GM19372 (cell line): ENCODE data around the gene MYLK.

Experiments used
- ATAC-seq: cut with Tn5 transposase; IDR thresholded peaks from one replicate; pipeline ENCODE4 v1.9.1; 2021; ENCODE audit warnings: mild to moderate bottlenecking, low read depth, moderate library complexity; ENCODE audit not compliant: unreplicated experiment

The MYLK gene

DNA sequence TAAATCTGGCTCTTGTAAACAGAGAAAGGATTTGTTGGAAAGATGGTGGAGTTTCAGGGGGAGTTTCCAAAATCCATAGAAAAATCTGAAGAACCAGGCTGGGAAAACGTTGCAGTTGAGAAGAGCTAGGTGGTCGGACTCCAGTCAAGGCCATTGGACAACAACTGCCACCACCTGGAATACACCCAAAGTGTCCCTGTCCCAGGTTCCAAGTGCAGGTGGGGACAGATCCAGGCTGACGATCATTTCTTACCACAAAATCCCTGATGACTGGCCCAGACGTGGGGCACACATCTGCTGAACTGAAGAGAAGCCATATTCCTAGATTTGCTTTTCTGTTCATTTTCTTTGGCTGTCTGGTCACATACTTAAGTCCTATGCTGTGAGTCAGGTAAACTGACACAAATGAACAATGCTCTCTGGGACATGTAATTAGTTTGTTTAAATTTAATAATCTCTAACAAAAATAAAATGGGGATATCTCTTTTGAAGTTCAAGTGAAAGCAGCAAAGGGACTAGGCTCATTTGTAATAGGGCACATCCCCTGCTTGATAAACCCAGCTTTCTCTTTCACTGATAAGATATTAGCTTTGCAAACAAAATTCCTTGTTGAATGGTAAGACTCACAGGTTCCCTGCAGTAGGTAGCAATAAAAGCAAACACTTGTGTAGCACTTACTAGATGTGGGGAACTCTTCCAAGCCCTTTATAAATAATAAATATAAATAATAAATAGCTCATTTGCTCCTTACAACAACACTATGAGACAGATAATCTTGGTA is 88.5 kb downstream of the MYLK start:
- ATAC-seq, result no peak

GRCh38 chr3:123793425-123793824 is 90.7 kb downstream of the MYLK start:
- no peak for ATAC-seq

- ATAC-seq, result no peak
Measured at GRCh38 chr3:123792473-123793201, 91.5 kb downstream of the MYLK start.

GRCh38 chr3:123791898-123792297 is 92.2 kb downstream of the MYLK start:
- ATAC-seq, result no peak

DNA sequence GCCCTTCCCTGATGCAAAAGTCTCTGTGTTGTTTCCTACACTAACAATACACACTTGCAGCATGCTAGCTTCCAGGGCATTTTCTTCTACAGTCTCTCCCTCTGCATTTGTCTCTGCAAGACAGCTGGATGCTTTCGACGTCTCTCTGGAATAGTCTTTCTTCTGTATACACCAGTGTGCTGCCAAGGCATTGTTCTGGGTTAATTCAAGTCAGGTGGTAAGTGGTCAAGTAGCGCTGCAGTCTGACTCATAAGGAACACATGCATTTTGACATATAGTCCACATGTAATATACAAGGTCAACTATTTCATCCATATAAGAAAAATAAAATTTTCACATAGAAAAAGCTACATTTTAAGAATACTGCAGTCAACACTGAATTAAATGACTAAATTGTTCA is 92.7 kb downstream of the MYLK start:
- ATAC-seq, result no peak

GRCh38 chr3:123791073-123791370 is 93.1 kb downstream of the MYLK start:
- ATAC-seq, result no peak

- ATAC-seq, result no peak
Measured at GRCh38 chr3:123790254-123791072, 93.7 kb downstream of the MYLK start.

DNA sequence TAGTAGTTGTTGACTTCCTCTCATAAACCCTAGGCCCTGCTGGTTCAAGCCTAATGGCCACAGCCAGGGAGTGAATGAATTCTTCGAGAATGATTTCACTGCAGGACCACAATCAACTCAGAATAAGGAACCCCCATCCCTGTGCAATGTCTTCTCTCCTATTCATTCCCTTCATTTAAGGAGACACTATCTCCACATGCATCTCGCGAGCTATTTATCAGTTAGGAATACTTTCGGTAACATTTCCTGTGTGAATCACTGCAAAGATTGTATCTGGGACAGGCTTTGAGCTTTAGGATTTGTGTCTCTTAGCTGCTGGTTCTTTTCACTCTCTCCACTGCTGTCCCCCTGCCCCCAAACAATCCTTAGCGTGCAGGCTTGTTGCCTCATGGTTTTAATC is 94.4 kb downstream of the MYLK start:
- no peak for ATAC-seq

- no peak for ATAC-seq
Measured at GRCh38 chr3:123789160-123789559, 95.0 kb downstream of the MYLK start.

- no peak for ATAC-seq
Measured at GRCh38 chr3:123788710-123789109, 95.4 kb downstream of the MYLK start.

DNA sequence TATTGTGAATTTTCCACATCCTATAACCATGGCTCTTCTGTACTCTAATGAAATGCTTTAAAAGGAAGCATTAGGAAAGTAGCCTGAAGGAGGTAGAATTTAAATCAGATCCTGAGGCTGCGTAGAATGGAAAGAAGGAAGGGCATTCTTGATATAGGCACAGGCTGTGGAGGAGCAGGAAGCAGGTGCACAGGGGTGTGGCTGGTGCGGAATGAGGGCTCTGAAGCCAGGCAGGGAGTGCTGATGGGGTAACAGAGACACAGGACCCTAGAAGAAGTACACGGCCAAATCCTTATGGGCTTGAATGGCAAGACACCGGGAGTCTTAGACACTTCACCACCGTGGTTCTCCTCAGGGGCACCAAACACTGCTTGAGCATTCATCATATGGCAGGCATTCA is 97.0 kb downstream of the MYLK start:
- no peak for ATAC-seq

DNA sequence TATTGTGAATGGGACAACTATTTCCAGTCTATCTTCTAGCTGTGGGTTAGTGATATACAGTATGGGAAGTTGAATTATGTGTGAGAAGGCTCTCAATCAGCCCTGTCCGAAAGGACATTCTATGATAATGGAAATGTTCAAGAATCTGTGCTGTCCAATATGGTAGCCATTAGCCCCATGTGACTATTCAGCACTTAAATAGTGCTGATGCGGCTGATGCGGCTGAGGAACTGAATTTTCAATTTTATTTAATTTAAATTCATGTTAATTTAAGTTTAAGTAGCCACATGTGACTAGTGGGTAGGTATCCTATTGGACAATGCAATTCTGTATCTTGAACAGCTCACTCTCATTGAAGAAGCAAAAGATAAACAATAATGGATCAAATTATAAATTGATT is 98.5 kb downstream of the MYLK start:
- no peak for ATAC-seq

DNA sequence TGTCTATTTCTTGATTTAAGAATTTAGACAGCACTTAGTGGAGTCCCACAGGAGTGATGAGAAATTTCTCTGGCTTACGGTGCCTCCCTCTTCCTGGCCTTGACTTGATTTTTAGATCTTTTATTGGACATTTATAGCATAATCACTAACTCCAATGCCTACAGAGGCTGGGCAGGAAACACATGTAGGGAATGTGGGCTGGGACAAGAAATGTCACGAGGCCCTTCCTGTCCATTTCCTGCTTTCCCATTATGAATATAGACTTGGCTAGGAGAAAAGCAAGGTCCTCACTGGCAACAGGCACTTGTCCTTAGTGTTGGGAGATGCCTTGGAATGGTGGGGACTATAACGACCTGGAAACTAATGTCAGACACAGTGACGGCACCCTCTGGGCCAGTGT is 100.3 kb downstream of the MYLK start:
- no peak for ATAC-seq

- no peak for ATAC-seq
Measured at GRCh38 chr3:123783050-123783689, 101.0 kb downstream of the MYLK start.

- no peak for ATAC-seq
Measured at GRCh38 chr3:123782488-123782887, 101.6 kb downstream of the MYLK start.

- no peak for ATAC-seq
Measured at GRCh38 chr3:123781571-123782275, 102.4 kb downstream of the MYLK start.

GRCh38 chr3:123781138-123781537 is 103.0 kb downstream of the MYLK start:
- no peak for ATAC-seq

DNA sequence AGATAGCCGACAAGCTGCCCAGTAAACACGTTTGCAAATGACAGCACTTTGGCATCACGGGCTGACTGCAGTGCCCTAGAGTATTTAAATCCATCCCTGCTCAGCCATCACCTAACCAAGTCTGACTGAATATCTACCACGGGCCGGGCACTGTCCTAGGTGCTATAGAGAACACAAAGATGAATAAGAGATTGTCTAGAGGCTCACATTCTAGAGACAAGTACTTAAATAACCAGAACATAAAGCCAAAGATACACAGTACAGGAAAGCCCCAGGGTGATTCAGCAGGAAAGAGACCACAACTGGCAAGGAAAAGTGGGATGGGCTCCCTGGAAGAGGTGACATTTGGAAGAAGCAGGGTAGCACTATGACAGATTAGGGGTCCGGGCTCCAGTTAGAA is 103.5 kb downstream of the MYLK start:
- ATAC-seq, result no peak

DNA sequence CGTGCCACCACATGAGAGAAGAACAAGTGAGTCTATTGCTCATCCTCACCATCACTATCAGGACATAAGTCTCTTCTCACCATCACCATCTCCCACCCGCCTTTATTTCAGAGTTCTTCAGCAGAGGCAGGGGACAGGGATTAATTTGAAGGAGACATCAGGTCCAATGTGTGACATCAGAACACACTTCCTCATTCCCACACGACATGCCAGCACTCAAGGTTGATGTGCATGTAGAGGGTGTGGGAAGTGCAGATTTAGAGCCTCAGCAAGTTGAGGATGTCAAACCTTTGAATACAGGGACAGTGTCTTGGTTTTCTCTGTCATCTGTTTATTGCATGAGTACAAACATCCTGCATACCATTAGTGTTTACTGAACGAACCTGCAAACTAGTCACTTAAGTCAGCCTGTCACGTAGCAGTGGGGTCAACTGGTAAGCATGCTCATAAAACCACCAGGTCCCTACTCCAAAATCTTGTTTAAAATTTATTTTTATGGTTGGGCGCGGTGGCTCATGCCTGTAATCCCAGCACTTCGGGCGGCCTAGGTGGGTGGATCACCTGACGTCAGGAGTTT is 104.4 kb downstream of the MYLK start:
- ATAC-seq, result no peak

GRCh38 chr3:123778991-123779622 is 105.0 kb downstream of the MYLK start:
- ATAC-seq, result no peak
